ENCODE measurements around the gene TMEM169. TPM values are rescaled to one million over a fixed set of nuclear protein-coding genes. Genes with fewer than 3 reads are reported as not detected.

The TMEM169 gene
- total RNA-seq, 4 donors from 2014 or later, result 0.09 to 0.29 (median 0.19) TPM; not detected in 1

- H3K9me3 ChIP-seq, result no peaks in the 10 kb centered on the region
- H3K4me3 ChIP-seq, result peak within 1 kb of the TSS; percentile 72 to 98 (median 86)
- H3K4me1 ChIP-seq, result peaks cover 15 to 54% (median 26%) of the 10 kb centered on the region in 3 donors
- TF ChIP-seq POLR2A (IDR thresholded peaks at IDR 0.05) (peak in 3 of 4 donors; percentile 31 to 67 (median 67)), CTCF (IDR thresholded peaks at IDR 0.05) (peak in 1 of 6 experiments; percentile 54)
- intact Hi-C loops (cut with DNase I), result no loop called here
- H3K27ac ChIP-seq, result peak within 1 kb of the TSS; percentile 88 to 95 (median 94)
- H3K27me3 ChIP-seq, result no peaks in the 10 kb centered on the region
- peak; percentile 64 for DNase-seq
- 0% methylated on average over 34 to 35 of the region's 57 CpGs for WGBS, 2 donors
- H3K36me3 ChIP-seq, result peaks cover 0 to 38% (median 0%) of the 10 kb centered on the region in 3 donors
Observed at GRCh38 chr2:216108967-216109921, 27.5 kb downstream of the TMEM169 start, which contains the start of gene XRCC5. Gene XRCC5, plus strand, starts transcription at chr2:216109348. Its CDS starts 89 bp downstream, at chr2:216109437.

GRCh38 chr2:216109962-216110614 is 28.4 kb downstream of the TMEM169 start:
- Histone ChIP-seq H3K27me3 (no peaks in the 10 kb centered on the region), H3K9me3 (no peaks in the 10 kb centered on the region), H3K27ac (peak overlapping the region; percentile 88 to 95 (median 94)), H3K4me1 (peaks cover 15 to 57% (median 29%) of the 10 kb centered on the region in 3 donors), H3K36me3 (peaks cover 0 to 41% (median 0%) of the 10 kb centered on the region in 3 donors), H3K4me3 (peak overlapping the region; percentile 72 to 98 (median 86))
- DNase-seq, result no peak
- intact Hi-C loops (cut with DNase I), result no loop called here
- WGBS, 2 donors, result 3% methylated on average over 10 of the region's 10 CpGs
- no peak for TF ChIP-seq POLR2A (IDR thresholded peaks at IDR 0.05)
- peak; percentile 20 to 53 (median 36) for TF ChIP-seq CTCF (IDR thresholded peaks at IDR 0.05)

GRCh38 chr2:216110620-216111019 is 28.9 kb downstream of the TMEM169 start:
- 3 to 7% methylated on average over 1 of the region's 1 CpG for WGBS, 2 donors
- Histone ChIP-seq H3K27ac (peak overlapping the region; percentile 30 to 95 (median 94)), H3K27me3 (no peaks in the 10 kb centered on the region), H3K9me3 (no peaks in the 10 kb centered on the region), H3K4me3 (peak overlapping the region in 3 of 4 donors; percentile 72 to 98 (median 79)), H3K36me3 (peaks cover 0 to 42% (median 0%) of the 10 kb centered on the region in 3 donors), H3K4me1 (peaks cover 15 to 63% (median 29%) of the 10 kb centered on the region in 3 donors)
- DNase-seq, result no peak
- TF ChIP-seq POLR2A (IDR thresholded peaks at IDR 0.05), result no peak
- TF ChIP-seq CTCF (IDR thresholded peaks at IDR 0.05), result no peak
- intact Hi-C loops (cut with DNase I), result no loop called here

GRCh38 chr2:216111122-216111521 is 29.4 kb downstream of the TMEM169 start:
- Histone ChIP-seq H3K27ac (peak overlapping the region in 1 of 4 donors; percentile 95), H3K36me3 (peaks cover 0 to 47% (median 0%) of the 10 kb centered on the region in 3 donors), H3K4me3 (no peak overlapping the region), H3K4me1 (peaks cover 15 to 68% (median 29%) of the 10 kb centered on the region in 3 donors), H3K9me3 (no peaks in the 10 kb centered on the region), H3K27me3 (no peaks in the 10 kb centered on the region)
- intact Hi-C loops (cut with DNase I), result no loop called here
- TF ChIP-seq CTCF (IDR thresholded peaks at IDR 0.05), result no peak
- no peak for TF ChIP-seq POLR2A (IDR thresholded peaks at IDR 0.05)
- DNase-seq, result no peak
- WGBS, 2 donors, result 69 to 71% methylated on average over 7 of the region's 7 CpGs

Measured in esophagus squamous epithelium (tissue), 5 donors.